Liver (tissue), 3 donors: ENCODE measurements around the gene PGM1.

Experiments used
- CTCF ChIP-seq: fragments of 150-350 bp; IDR thresholded peaks from 2 replicates; pipeline ENCODE4 v1.5.1; 2017; ENCODE audit warnings: improper control_type of control experiment, low read depth, low read length; ENCODE audit not compliant: missing input control
- JUND ChIP-seq, 2 donors: IDR thresholded peaks; 2 replicates each; pipeline ENCODE4 v1.6.1; 2016; ENCODE audit warnings: antibody characterized with exemption in 2 of 2
- MAX ChIP-seq: IDR thresholded peaks from 2 replicates; pipeline ENCODE4 v1.6.1; 2016; ENCODE audit warnings: antibody characterized with exemption
- RAD21 ChIP-seq, 2 donors: IDR thresholded peaks; 2 replicates each; pipeline ENCODE4 v1.6.1; 2016; ENCODE audit warnings: antibody characterized with exemption in 2 of 2, mild to moderate bottlenecking in 2 of 2
- REST ChIP-seq: IDR thresholded peaks from 2 replicates; pipeline ENCODE4 v1.6.1; 2016; ENCODE audit warnings: antibody characterized with exemption, mild to moderate bottlenecking
- SP1 ChIP-seq: IDR thresholded peaks from 2 replicates; pipeline ENCODE4 v1.6.1; 2018; ENCODE audit warnings: antibody characterized with exemption, mild to moderate bottlenecking
- TAF1 ChIP-seq: conservative IDR thresholded peaks from 2 replicates; pipeline ENCODE4 v1.6.1; 2016; ENCODE audit warnings: antibody characterized with exemption, mild to moderate bottlenecking
- YY1 ChIP-seq: IDR thresholded peaks from 2 replicates; pipeline ENCODE4 v1.6.1; 2016; ENCODE audit warnings: antibody characterized with exemption, mild to moderate bottlenecking
- ZBTB33 ChIP-seq: IDR thresholded peaks from 2 replicates; pipeline ENCODE4 v1.6.1; 2016; ENCODE audit warnings: antibody characterized with exemption
- donor health status: healthy.
- donor health status: healthy.

GRCh38 chr1:63612564-63612963 lies 19.4 kb downstream of the PGM1 start:
- TF ChIP-seq REST: no peak
- no peak for TF ChIP-seq ZBTB33
- TF ChIP-seq CTCF: no peak
- TF ChIP-seq TAF1: no peak
- TF ChIP-seq MAX: no peak
- peak; percentile 25 for TF ChIP-seq SP1
- TF ChIP-seq JUND (IDR thresholded peaks at IDR 0.05): peak in 1 of 2 donors; percentile 19
- TF ChIP-seq YY1: no peak
- TF ChIP-seq RAD21 (IDR thresholded peaks at IDR 0.05): peak in 1 of 2 donors; percentile 52
